HG02759 (cell line): Measurements from ENCODE around the gene KCNN3.

Source experiments
- ATAC-seq: cut with Tn5 transposase; IDR thresholded peaks from one replicate; pipeline ENCODE4 v1.9.1; 2021; ENCODE audit warnings: mild to moderate bottlenecking, moderate library complexity; ENCODE audit not compliant: unreplicated experiment

Gene KCNN3

GRCh38 chr1:154880671-154881070 lies 10.6 kb upstream of the KCNN3 start:
- ATAC-seq = no peak

GRCh38 chr1:154879038-154879421 lies 8.9 kb upstream of the KCNN3 start:
- ATAC-seq = no peak

- peak; percentile 60 for ATAC-seq
Observed at GRCh38 chr1:154878371-154879037, 8.4 kb upstream of the KCNN3 start.

- ATAC-seq = no peak
Observed at GRCh38 chr1:154877370-154877974, 7.4 kb upstream of the KCNN3 start.

GRCh38 chr1:154876842-154877369 lies 6.8 kb upstream of the KCNN3 start:
- ATAC-seq = no peak

GRCh38 chr1:154874465-154874864 lies 4.4 kb upstream of the KCNN3 start:
- ATAC-seq = no peak

GRCh38 chr1:154873321-154873950 lies 3.4 kb upstream of the KCNN3 start:
- no peak for ATAC-seq

GRCh38 chr1:154871374-154871773 lies 1.3 kb upstream of the KCNN3 start:
- ATAC-seq = no peak

GRCh38 chr1:154870734-154871133 lies 653 bp upstream of the KCNN3 start:
- ATAC-seq = no peak

- ATAC-seq = no peak
Observed at GRCh38 chr1:154869351-154870114, 548 bp downstream of the KCNN3 start.

- no peak for ATAC-seq
Observed at GRCh38 chr1:154867841-154868605, 2.1 kb downstream of the KCNN3 start.

GRCh38 chr1:154867064-154867825 lies 2.8 kb downstream of the KCNN3 start:
- ATAC-seq = no peak

GRCh38 chr1:154866257-154867063 lies 3.6 kb downstream of the KCNN3 start:
- ATAC-seq = no peak

GRCh38 chr1:154865442-154866256 lies 4.4 kb downstream of the KCNN3 start:
- ATAC-seq = no peak

GRCh38 chr1:154864189-154864975 lies 5.7 kb downstream of the KCNN3 start:
- no peak for ATAC-seq

GRCh38 chr1:154863315-154864174 lies 6.5 kb downstream of the KCNN3 start:
- ATAC-seq = peak; percentile 33
